Mesodermal cell (in vitro differentiated cells): ENCODE data around the gene OOSP2.
"Not testable (repeated sequence)": the region's sequence is repeated elsewhere in the genome, so short reads cannot be mapped to it uniquely, and the experiment has no call there.

ENCODE experiments used
- H3K27ac ChIP-seq: 2 replicates; pipeline ENCODE4 v1.7.0; 2013; ENCODE audit warnings: mild to moderate bottlenecking, low read depth, low read length, moderate library complexity; ENCODE audit not compliant: severe bottlenecking
- H3K36me3 ChIP-seq: 2 replicates; pipeline ENCODE4 v1.7.1; 2013; ENCODE audit warnings: mild to moderate bottlenecking, low read length, moderate library complexity; ENCODE audit not compliant: control insufficient read depth, insufficient read depth
- H3K4me1 ChIP-seq: one replicate; pipeline ENCODE4 v1.7.1; 2013; ENCODE audit warnings: mild to moderate bottlenecking, low read length; ENCODE audit not compliant: insufficient read depth, control insufficient read depth, poor library complexity, severe bottlenecking
- H3K4me3 ChIP-seq: 2 replicates; pipeline ENCODE4 v1.7.0; 2013; ENCODE audit warnings: low read length, control low read depth, mild to moderate bottlenecking; ENCODE audit not compliant: insufficient read depth, poor library complexity, severe bottlenecking; ENCODE audit errors: extremely low read depth
- H3K9me3 ChIP-seq: 2 replicates; pipeline ENCODE4 v1.7.1; 2013; ENCODE audit warnings: mild to moderate bottlenecking, low read length, moderate library complexity; ENCODE audit not compliant: control insufficient read depth
- WGBS, 2 experiments: methylation state at CpG; one replicate each; pipeline ENCODE4 v1.1.5; 2013; ENCODE audit warnings: missing lambda C conversion rate in 2 of 2; ENCODE audit not compliant: insufficient coverage in 2 of 2; 5-methylcytosine and 5-hydroxymethylcytosine counted together

OOSP2 gene

GRCh38 chr11:60050422-60050821 lies 10.2 kb downstream of the OOSP2 start:
- H3K27ac ChIP-seq, H3K4me3 ChIP-seq, H3K4me1 ChIP-seq, H3K36me3 ChIP-seq, H3K9me3 ChIP-seq: not testable (repeated sequence)

DNA sequence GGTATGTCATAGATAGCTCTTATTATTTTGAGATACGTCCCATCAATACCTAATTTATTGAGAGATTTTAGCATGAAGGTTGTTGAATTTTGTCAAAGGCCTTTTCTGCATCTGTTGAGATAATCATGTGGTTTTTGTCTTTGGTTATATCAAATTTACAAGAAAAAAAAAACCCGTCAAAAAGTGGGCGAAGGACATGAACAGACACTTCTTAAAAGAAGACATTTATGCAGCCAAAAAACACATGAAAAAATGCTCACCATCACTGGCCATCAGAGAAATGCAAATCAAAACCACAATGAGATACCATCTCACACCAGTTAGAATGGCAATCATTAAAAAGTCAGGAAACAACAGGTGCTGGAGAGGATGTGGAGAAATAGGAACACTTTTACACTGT lies 10.6 kb downstream of the OOSP2 start:
- H3K9me3 ChIP-seq, result not testable (repeated sequence)
- WGBS, 2 experiments, result no CpG with 5 or more reads among the region's 3 CpGs

GRCh38 chr11:60056349-60056969 lies 16.2 kb downstream of the OOSP2 start, which contains the start of gene MS4A3:
MS4A3 (plus strand) TSS chr11:60056665; CDS start chr11:60061161, 4,496 bp downstream.
- WGBS, 2 experiments, result 84 to 87% methylated on average over 5 to 6 of the region's 8 CpGs
- Histone ChIP-seq H3K36me3 (no peaks in the 10 kb centered on the region), H3K27ac (no peak within 1 kb of the TSS), H3K4me1 (no peaks in the 10 kb centered on the region), H3K9me3 (no peaks in the 10 kb centered on the region), H3K4me3 (no peak within 1 kb of the TSS)

More for the DNA sequence above, 10.6 kb downstream of the OOSP2 start:
- not testable (repeated sequence) for H3K27ac ChIP-seq, H3K36me3 ChIP-seq, H3K4me1 ChIP-seq, H3K4me3 ChIP-seq

GRCh38 chr11:60059052-60059451 lies 18.8 kb downstream of the OOSP2 start:
- Histone ChIP-seq H3K4me3 (no peak overlapping the region), H3K9me3 (no peaks in the 10 kb centered on the region), H3K27ac (no peak overlapping the region), H3K36me3 (no peaks in the 10 kb centered on the region), H3K4me1 (no peaks in the 10 kb centered on the region)
- WGBS, 2 experiments, result 85% methylated on average over 2 of the region's 3 CpGs; no CpG with 5 or more reads in 1 of the 2 experiments

- H3K4me1 ChIP-seq, result no peaks in the 10 kb centered on the region
These were observed 19.5 kb downstream of the OOSP2 start for GRCh38 chr11:60059521-60060240.

DNA sequence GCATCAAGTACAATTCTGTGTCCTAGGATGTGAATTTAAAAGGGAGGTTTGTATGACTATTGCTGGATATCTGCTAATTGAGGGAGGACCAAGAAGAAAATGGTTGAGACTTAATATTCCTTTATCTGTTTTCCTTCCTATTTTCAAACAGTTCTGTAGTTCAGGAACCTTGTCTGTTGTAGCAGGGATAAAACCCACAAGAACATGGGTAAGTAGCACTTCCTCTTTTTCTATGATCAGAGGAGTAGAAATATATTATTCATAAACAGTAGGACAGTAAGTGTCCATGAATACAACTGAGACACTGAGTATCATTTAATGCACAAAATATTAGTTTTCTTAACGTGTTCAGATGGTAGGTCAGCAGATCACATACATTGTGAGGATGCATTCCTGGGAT lies 23.9 kb downstream of the OOSP2 start:
- Histone ChIP-seq H3K27ac (no peak overlapping the region), H3K9me3 (no peaks in the 10 kb centered on the region), H3K4me1 (no peaks in the 10 kb centered on the region), H3K4me3 (no peak overlapping the region), H3K36me3 (no peaks in the 10 kb centered on the region)
- WGBS, 2 experiments, result no CpG with 5 or more reads among the region's 1 CpG

More at GRCh38 chr11:60059521-60060240, 19.5 kb downstream of the OOSP2 start:
- Histone ChIP-seq H3K27ac (no peak overlapping the region), H3K36me3 (no peaks in the 10 kb centered on the region), H3K9me3 (no peaks in the 10 kb centered on the region), H3K4me3 (no peak overlapping the region)
- WGBS, 2 experiments, result no CpG with 5 or more reads among the region's 4 CpGs

- Histone ChIP-seq H3K4me3 (no peak overlapping the region), H3K4me1 (no peaks in the 10 kb centered on the region), H3K27ac (no peak overlapping the region), H3K9me3 (no peaks in the 10 kb centered on the region), H3K36me3 (no peaks in the 10 kb centered on the region)
- WGBS, 2 experiments, result 81 to 100% methylated on average over 1 of the region's 1 CpG
These were observed 25.6 kb downstream of the OOSP2 start for GRCh38 chr11:60065801-60066200.

GRCh38 chr11:60069450-60069849 lies 29.2 kb downstream of the OOSP2 start:
- Histone ChIP-seq H3K4me3 (no peak overlapping the region), H3K27ac (no peak overlapping the region), H3K9me3 (no peaks in the 10 kb centered on the region), H3K36me3 (no peaks in the 10 kb centered on the region), H3K4me1 (no peaks in the 10 kb centered on the region)
- WGBS, 2 experiments, result no CpG with 5 or more reads among the region's 2 CpGs

- H3K27ac ChIP-seq, H3K9me3 ChIP-seq, H3K4me1 ChIP-seq, H3K4me3 ChIP-seq, H3K36me3 ChIP-seq: not testable (repeated sequence)
- WGBS, 2 experiments, result 100% methylated on average over 2 of the region's 6 CpGs; no CpG with 5 or more reads in 1 of the 2 experiments
These were observed 31.4 kb downstream of the OOSP2 start for GRCh38 chr11:60071644-60072043.

- 88 to 89% methylated on average over 14 to 15 of the region's 15 CpGs for WGBS, 2 experiments
- Histone ChIP-seq H3K27ac (no peak overlapping the region), H3K36me3 (no peaks in the 10 kb centered on the region), H3K9me3 (peaks cover 3% of the 10 kb centered on the region), H3K4me1 (no peaks in the 10 kb centered on the region), H3K4me3 (no peak overlapping the region)
These were observed 37.1 kb downstream of the OOSP2 start for GRCh38 chr11:60077216-60077817.

DNA sequence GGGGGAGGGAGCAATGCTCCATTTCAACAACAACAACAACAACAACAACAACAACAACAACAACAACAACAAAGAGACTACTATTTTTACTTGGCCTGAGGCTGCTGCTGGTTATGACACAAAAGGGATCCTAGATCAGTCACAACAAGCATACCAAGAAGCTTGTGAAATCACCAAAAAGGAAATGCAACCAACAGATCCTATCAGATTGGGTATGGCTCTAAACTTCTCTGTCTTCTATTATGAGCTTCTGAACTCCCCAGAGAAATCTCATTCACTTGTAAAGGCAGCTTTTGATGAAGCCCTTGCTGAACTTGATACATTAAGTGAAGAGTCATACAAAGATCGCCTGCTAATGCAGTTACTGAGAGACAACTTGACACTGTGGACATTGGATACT lies 37.8 kb downstream of the OOSP2 start:
- WGBS, 2 experiments, result 80 to 100% methylated on average over 1 of the region's 1 CpG

More for the DNA sequence above, 37.8 kb downstream of the OOSP2 start:
- H3K36me3 ChIP-seq, result no peaks in the 10 kb centered on the region
- no peak overlapping the region for H3K4me3 ChIP-seq
- peaks cover 3% of the 10 kb centered on the region for H3K9me3 ChIP-seq
- H3K27ac ChIP-seq, result no peak overlapping the region
- no peaks in the 10 kb centered on the region for H3K4me1 ChIP-seq
